GM18526 (cell line): Measurements from ENCODE around the gene SPTSSA.

Experiments used
- POLR2A ChIP-seq: IDR thresholded peaks from 3 replicates; pipeline ENCODE4 v1.6.1; 2011; ENCODE audit not compliant: insufficient read length; ENCODE audit errors: extremely low read depth

The SPTSSA gene

GRCh38 chr14:34387974-34388516 lies 74.0 kb downstream of the SPTSSA start:
- TF ChIP-seq POLR2A, result no peak

- no peak for TF ChIP-seq POLR2A
Measured at GRCh38 chr14:34386865-34387485, 75.1 kb downstream of the SPTSSA start.

- TF ChIP-seq POLR2A, result no peak
Measured at GRCh38 chr14:34383839-34384238, 78.2 kb downstream of the SPTSSA start.
